SU-DHL-6 (cell line): ENCODE results near the gene FOXO3.
A peak's percentile ranks its signal among the peaks of the same experiment; 100 is the strongest.
"Not testable (repeated sequence)": the region's sequence is repeated elsewhere in the genome, so short reads cannot be mapped to it uniquely, and the experiment has no call there.

Source experiments
- H2AFZ ChIP-seq: fragments of 200-600 bp; sonication (generic); 2 replicates; pipeline ENCODE4 v1.6.1; 2014; ENCODE audit warnings: low read depth, mild to moderate bottlenecking, moderate library complexity, mixed read lengths, antibody characterized with exemption, low read length; ENCODE audit not compliant: severe bottlenecking
- H3F3A ChIP-seq: fragments of 200-600 bp; shearing (Covaris generic); 2 replicates; pipeline ENCODE4 v1.6.0; 2016; ENCODE audit warnings: antibody characterized with exemption, mild to moderate bottlenecking; ENCODE audit not compliant: insufficient read depth
- H3K27ac ChIP-seq: fragments of 200-600 bp; sonication (generic); 2 replicates; pipeline ENCODE4 v1.5.1; 2016; ENCODE audit warnings: low read depth, mild to moderate bottlenecking, low read length, moderate library complexity, mixed read lengths
- H3K27me3 ChIP-seq: fragments of 200-600 bp; sonication (generic), shearing (Covaris generic); 2 replicates; pipeline ENCODE4 v1.6.0; 2014; ENCODE audit warnings: mild to moderate bottlenecking, low read length
- H3K36me3 ChIP-seq: fragments of 200-600 bp; sonication (generic); 2 replicates; pipeline ENCODE4 v1.6.1; 2014; ENCODE audit warnings: mild to moderate bottlenecking, low read length, mixed read lengths
- H3K4me2 ChIP-seq: fragments of 300-600, 200-600 bp; shearing (Covaris generic), sonication (generic); 2 replicates; pipeline ENCODE4 v1.6.0; 2014; ENCODE audit warnings: low read length, low read depth, mild to moderate bottlenecking; ENCODE audit not compliant: poor library complexity, severe bottlenecking
- H3K4me3 ChIP-seq: fragments of 200-600 bp; sonication (generic); 2 replicates; pipeline ENCODE4 v1.5.1; 2014; ENCODE audit warnings: antibody characterized with exemption, low read length, mild to moderate bottlenecking, mixed read lengths; ENCODE audit not compliant: insufficient read depth, poor library complexity, severe bottlenecking
- H3K79me2 ChIP-seq: fragments of 200-600 bp; sonication (generic); 2 replicates; pipeline ENCODE4 v1.6.1; 2014; ENCODE audit warnings: mild to moderate bottlenecking, low read length, moderate library complexity; ENCODE audit not compliant: insufficient read depth
- H3K9ac ChIP-seq: fragments of 200-600 bp; sonication (generic); 2 replicates; pipeline ENCODE4 v1.7.0; 2014; ENCODE audit warnings: mild to moderate bottlenecking, low read length
- H3K9me2 ChIP-seq: fragments of 200-600 bp; sonication (generic); replicated peaks from 2 replicates; pipeline ENCODE4 v1.6.1; 2014; ENCODE audit warnings: low read length; ENCODE audit not compliant: insufficient read depth
- H3K9me3 ChIP-seq: fragments of 200-600 bp; sonication (generic); 2 replicates; pipeline ENCODE4 v1.6.1; 2014; ENCODE audit warnings: low read length, mixed read lengths; ENCODE audit not compliant: insufficient read depth
- H4K20me1 ChIP-seq: fragments of 200-600 bp; sonication (generic); 2 replicates; pipeline ENCODE4 v1.6.1; 2014; ENCODE audit warnings: low read depth, mild to moderate bottlenecking, antibody characterized with exemption, low read length, moderate library complexity, mixed read lengths
- CTCF ChIP-seq: fragments of 200-600 bp; sonication (generic); IDR thresholded peaks from one replicate; pipeline ENCODE4 v1.5.1; 2017; ENCODE audit warnings: antibody characterized with exemption, mild to moderate bottlenecking, low read length, moderate library complexity; ENCODE audit not compliant: insufficient read depth, poor library complexity, severe bottlenecking
- EZH2phosphoT487 ChIP-seq: fragments of 200-600 bp; sonication (generic), shearing (Covaris generic); conservative IDR thresholded peaks from 2 replicates; pipeline ENCODE4 v1.6.1; 2018; ENCODE audit warnings: mild to moderate bottlenecking, antibody characterized with exemption, low read length, moderate library complexity, mixed read lengths

The FOXO3 gene

GRCh38 chr6:108559097-108559883, 1.4 kb upstream of the FOXO3 start:
- TF ChIP-seq CTCF (no peak), EZH2phosphoT487 (no peak)
- H3K27ac ChIP-seq = peak overlapping the region; percentile 84
- H2AFZ ChIP-seq = peak overlapping the region; percentile 99
- H3K9ac ChIP-seq = peak overlapping the region; percentile 85
- H3K4me3 ChIP-seq = peak overlapping the region; percentile 92
- H3K4me2 ChIP-seq = peak overlapping the region; percentile 92
- H3K27me3 ChIP-seq = no peaks in the 10 kb centered on the region
- H3K36me3 ChIP-seq = no peaks in the 10 kb centered on the region
- no peaks in the 10 kb centered on the region for H3K9me2 ChIP-seq
- H3K79me2 ChIP-seq = no peaks in the 10 kb centered on the region
- H3K9me3 ChIP-seq = no peaks in the 10 kb centered on the region
- peaks cover 19% of the 10 kb centered on the region; the same call in 1 of the 2 replicates for H3F3A ChIP-seq
- no peaks in the 10 kb centered on the region for H4K20me1 ChIP-seq

GRCh38 chr6:108559884-108560462, 744 bp upstream of the FOXO3 start:
- H3K4me2 ChIP-seq = peak overlapping the region; percentile 60
- H3K27me3 ChIP-seq = no peaks in the 10 kb centered on the region
- no peak overlapping the region for H3K27ac ChIP-seq
- H2AFZ ChIP-seq = peak overlapping the region; percentile 88
- H3K36me3 ChIP-seq = no peaks in the 10 kb centered on the region
- no peaks in the 10 kb centered on the region for H3K9me3 ChIP-seq
- peak overlapping the region; percentile 92 for H3K4me3 ChIP-seq
- TF ChIP-seq CTCF (no peak), EZH2phosphoT487 (no peak)
- peaks cover 25% of the 10 kb centered on the region for H3F3A ChIP-seq
- no peaks in the 10 kb centered on the region for H3K79me2 ChIP-seq
- no peaks in the 10 kb centered on the region for H3K9me2 ChIP-seq
- H4K20me1 ChIP-seq = no peaks in the 10 kb centered on the region
- peak overlapping the region; percentile 85 for H3K9ac ChIP-seq

DNA sequence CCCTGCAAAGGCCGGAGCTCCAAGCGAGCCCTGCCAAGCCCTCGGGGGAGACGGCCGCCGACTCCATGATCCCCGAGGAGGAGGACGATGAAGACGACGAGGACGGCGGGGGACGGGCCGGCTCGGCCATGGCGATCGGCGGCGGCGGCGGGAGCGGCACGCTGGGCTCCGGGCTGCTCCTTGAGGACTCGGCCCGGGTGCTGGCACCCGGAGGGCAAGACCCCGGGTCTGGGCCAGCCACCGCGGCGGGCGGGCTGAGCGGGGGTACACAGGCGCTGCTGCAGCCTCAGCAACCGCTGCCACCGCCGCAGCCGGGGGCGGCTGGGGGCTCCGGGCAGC, 561 bp downstream of the FOXO3 start:
- H2AFZ ChIP-seq, H3K9ac ChIP-seq, H3K9me3 ChIP-seq, H3K27me3 ChIP-seq, H3K79me2 ChIP-seq, H3K9me2 ChIP-seq, H3K27ac ChIP-seq, H3K4me2 ChIP-seq, H4K20me1 ChIP-seq, H3K36me3 ChIP-seq, H3K4me3 ChIP-seq: not testable (repeated sequence)
- peaks cover 34% of the 10 kb centered on the region for H3F3A ChIP-seq
